Stimulated activated CD4-positive, alpha-beta T cell treated with anti-CD3 and anti-CD28 coated beads, TNF-alpha, amount 100 ng/mL, for 4 hours (primary cell): ENCODE results near the gene MAP7D3.

Source experiments
- DNase-seq, 3 experiments: peaks; one replicate each; pipeline ENCODE4 v3.0.0-alpha.2; 2020; ENCODE audit warnings: low read depth in 3 of 3

MAP7D3 gene

DNA sequence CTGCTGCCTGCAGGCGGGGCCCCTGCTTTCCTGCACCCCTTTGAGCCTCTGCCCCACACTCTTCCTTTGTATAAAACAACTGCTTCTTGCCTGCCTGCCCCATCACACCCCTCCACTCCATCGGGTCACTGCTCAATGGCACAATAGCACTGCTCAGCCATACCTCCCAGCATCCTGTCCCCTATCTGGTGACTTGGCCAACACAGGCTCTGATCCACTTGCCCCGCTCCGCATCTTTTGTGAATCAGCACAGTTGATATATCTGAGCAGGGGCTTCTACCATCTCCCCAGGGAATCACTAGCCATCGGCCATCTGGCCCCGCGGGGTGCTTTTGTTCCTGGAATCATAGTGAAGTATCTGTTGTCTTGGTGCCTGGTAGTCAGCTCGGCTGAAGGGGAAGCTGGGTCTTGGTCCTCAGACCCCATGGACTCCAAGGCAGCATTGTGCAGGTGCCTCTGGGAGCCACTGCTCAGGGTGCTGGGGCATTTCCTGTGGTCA lies 45.3 kb downstream of the MAP7D3 start:
- no peak for DNase-seq

DNA sequence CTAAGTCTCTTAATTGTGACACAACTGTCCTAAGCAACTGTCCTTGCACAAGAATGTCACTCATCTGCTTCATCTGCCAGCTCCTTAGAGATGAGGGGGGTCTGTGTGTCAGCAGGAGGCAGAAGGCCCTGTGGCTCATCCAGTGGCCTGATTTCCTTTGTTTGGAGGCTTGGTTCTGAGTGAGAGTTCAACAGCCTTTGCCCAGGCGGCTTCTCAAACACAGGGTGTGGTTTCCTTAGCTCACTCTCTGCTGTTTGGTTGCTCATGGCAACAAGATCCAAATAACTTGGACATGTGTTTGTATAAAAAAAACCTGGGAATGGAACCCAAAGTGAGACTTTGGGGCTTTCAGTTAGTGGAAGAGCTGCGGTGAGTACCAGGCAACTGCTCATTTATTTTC lies 46.6 kb downstream of the MAP7D3 start:
- no peak for DNase-seq

DNA sequence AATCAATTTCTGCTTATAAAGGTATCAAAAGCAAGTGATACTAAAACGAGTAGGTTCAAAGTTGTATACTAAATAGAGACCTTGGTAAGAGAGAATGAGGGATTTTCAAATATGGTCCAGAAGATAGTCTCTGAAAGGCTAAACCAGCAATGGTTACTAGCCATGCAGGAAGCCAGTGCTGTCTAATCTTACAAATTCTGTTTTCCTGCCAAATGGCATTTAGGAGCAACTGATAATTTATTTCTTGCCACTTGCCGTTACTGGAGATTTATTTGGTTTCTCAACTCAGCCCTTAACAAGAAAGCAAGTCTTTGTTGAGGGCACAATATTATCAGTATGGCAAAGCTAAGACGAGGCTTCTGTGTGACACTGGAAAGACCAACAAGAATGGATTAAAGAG lies 47.2 kb downstream of the MAP7D3 start:
- no peak for DNase-seq

GRCh38 chrX:136203438-136203837 lies 47.8 kb downstream of the MAP7D3 start:
- DNase-seq, result no peak

DNA sequence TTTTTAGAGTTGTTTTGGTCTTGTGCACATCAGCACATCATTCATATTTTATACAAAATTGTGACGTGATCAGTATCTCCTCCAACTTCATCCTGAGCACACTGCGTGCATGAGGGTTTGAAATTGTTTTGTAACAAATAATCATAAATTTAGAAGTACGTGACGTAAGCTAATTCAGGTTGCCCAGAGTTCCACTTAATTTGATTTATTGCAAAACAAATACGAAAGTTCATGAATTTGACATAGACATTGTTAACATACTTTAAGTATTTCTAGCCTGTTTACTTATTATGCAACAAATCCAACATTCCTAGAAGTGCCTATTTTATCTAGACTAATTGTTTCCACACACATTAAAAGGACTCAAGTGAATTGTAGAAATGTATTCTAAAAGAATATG lies 48.3 kb downstream of the MAP7D3 start:
- DNase-seq, result no peak

GRCh38 chrX:136201601-136202000 lies 49.6 kb downstream of the MAP7D3 start:
- DNase-seq, result no peak

- DNase-seq, result no peak
Observed at GRCh38 chrX:136200466-136200865, 50.7 kb downstream of the MAP7D3 start.

- DNase-seq, result no peak
Observed at GRCh38 chrX:136199365-136199764, 51.8 kb downstream of the MAP7D3 start.

DNA sequence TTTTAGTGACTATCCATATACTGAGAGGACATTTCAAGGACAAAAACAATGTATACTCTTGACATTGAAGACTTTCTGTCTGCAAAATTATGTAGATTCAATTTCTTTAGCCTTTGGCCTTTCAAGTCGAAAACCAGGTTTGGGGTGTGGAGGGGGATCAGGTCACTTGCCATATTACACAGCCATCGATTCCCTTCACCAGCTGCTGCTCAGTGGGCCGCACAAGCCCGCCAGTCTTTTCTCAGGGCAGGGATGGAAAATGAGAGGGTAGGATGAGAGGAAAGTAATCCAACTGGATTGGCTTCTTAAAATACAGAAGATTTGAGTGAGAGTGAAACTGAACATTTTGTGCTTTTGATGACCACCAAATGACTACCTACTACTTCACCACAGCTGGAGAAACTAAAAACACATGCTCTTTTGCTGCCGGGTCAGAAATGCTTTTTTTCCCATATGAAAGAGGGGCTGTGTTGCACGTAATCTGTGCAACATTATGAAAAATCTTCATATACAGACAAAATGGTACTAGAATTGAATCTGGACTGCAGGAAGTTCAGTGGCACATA lies 52.4 kb downstream of the MAP7D3 start:
- DNase-seq, result no peak

DNA sequence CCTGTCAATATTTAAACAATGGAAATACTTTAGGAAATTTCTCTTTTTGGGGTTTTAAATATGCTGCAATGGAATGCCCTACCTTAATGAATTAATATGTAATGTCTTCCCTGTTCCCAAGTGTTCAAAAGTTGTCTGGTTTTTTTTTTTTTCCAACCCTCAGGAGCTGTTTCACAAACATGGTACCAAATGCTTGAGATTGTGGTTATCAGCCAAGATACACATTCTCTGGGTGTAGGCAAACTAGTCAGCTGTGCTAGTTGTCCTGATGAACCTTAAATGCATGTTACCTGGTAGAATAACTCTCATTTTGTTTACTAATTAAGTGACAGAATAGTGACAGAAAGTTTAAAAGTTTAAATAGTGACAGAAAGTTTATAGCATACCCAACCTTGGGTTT lies 53.2 kb downstream of the MAP7D3 start:
- no peak for DNase-seq

GRCh38 chrX:136196691-136197155 lies 54.5 kb downstream of the MAP7D3 start:
- DNase-seq, result no peak

DNA sequence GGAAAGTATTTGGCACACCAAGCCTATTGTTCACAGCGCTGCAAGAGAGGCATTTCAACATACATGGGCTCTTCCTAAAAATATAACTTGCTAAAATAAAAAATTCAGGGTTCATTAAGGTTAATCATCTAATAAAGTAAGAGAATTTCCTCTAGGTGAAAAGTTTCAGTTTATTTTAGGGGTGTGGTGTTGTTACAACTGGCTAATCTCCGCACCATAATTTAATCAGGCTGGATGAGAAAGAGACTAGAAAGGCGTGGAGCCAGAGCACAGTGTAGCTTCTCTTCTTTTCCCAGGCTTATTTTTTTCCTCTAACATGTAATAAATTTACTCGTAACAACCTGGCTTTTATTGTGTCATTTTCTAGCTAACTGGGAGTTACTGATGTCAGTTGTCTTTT lies 56.0 kb downstream of the MAP7D3 start:
- DNase-seq, result no peak

- no peak for DNase-seq
Observed at GRCh38 chrX:136194536-136194935, 56.7 kb downstream of the MAP7D3 start.

- no peak for DNase-seq
Observed at GRCh38 chrX:136193771-136194170, 57.4 kb downstream of the MAP7D3 start.

DNA sequence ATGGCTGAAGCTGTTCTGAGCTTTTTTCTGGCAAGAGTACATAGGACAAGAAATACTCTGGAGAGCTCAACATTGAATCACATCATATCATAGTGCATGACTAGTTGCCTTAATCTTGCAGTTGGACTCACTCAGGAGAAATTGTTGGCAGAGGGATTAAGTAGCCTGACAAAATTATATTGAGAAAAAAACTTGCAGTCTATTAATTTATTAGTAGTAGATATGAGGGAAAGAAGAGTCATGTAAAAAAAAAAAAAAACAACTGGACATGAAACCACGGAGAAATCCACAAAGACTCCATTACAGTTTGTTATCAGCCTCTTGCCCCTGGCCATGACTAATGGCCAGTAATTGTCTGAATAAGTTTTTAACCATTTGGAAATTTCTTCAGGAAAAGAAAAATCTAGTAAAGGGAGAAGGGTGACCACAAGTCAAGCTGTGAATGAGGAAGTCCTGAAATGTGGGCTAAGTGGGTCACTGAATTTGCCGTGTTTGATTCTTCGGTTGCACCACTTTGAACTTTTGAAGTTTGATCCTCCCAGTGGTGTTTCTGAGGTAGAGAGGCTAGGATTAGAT lies 58.3 kb downstream of the MAP7D3 start:
- no peak for DNase-seq

DNA sequence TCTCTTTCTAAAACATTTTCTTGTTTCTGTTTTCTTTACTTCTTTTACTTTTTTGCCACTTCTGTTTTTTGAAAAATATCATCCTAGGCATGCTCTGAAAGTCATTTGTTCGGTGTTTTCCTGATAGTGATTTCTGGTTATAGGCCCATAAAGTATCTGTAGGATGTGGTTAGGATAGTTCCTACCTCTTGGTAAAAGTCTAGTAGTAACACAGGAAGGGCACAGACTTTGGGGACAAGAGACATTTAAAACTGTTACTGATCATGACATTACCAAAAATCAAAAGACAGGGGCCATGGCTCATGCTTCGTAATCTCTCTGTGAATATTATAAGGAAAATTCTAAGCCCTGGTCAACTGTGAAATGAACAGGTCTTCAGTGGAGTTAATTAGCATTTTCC lies 59.1 kb downstream of the MAP7D3 start:
- no peak for DNase-seq

GRCh38 chrX:136191171-136191570 lies 60.0 kb downstream of the MAP7D3 start:
- no peak for DNase-seq

GRCh38 chrX:136190038-136190713 lies 61.0 kb downstream of the MAP7D3 start:
- no peak for DNase-seq

- DNase-seq, result no peak
Observed at GRCh38 chrX:136189222-136189621, 62.0 kb downstream of the MAP7D3 start.

- DNase-seq, result no peak
Observed at GRCh38 chrX:136186023-136186413, 65.2 kb downstream of the MAP7D3 start.

GRCh38 chrX:136185401-136186022 lies 65.7 kb downstream of the MAP7D3 start:
- DNase-seq, result no peak

DNA sequence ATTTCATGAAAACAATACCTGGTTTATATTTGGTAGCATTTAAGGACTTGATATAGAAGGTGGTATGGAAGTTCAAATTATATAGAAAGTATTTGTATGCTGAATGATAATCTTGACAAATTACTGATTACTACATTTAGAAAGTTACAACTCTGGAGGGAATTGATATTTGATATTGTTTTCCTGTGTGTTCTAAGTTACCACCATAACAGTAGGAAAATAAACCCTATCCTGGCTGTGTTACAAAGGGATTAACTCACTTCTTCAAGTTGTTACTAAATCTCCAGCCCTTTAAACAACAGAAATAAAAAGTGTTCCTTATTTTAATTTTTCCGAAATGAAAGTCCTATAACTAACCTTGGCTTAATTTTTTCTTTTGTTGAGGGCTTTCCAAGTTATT lies 67.3 kb downstream of the MAP7D3 start:
- DNase-seq, result no peak

DNA sequence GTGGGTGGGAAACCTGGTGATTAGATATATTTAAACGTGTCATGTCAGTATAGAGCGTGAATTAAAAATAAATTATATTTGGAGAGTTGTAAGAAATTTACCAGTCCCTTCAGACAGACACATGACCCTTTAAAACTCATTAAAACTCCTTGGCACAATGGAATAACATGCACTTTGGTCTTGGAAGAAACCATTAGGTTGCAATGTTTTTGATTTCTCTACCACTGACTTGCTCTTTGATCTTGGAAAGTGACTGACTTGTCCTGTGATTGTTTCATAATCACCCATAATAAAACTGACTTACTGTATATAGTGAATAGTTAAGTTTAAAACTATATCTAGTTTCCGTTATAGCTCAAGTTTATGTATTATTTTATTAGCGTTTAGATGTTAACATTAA lies 68.0 kb downstream of the MAP7D3 start:
- no peak for DNase-seq
